Right forelimb (tissue), 1 donor: ENCODE results near the gene ERCC3.
"Not testable (repeated sequence)": the region's sequence is repeated elsewhere in the genome, so short reads cannot be mapped to it uniquely, and the experiment has no call there.

Experiments
- DNase-seq: peaks from one replicate; pipeline ENCODE4 v3.0.0-alpha.2; 2018

Gene ERCC3

DNA sequence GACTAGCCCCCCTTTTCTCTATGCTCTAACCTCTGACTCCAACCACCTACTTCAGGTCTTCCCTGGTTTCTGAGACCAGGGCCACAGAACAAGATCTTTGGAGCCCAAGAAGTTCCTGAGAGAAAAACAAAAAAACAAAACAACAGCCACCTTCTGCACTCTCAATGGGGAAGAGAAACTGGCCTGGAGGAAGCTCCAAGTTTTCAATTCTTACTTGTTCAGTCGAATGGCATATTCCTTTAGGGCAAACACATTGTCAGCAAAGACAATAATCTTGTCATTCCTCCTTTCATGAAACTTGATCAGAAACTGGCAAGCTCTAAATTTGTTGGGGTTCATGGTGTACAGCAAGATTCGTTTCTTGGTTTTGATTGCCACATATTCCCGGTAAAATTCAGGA lies 15.0 kb downstream of the ERCC3 start:
- DNase-seq: no peak

DNA sequence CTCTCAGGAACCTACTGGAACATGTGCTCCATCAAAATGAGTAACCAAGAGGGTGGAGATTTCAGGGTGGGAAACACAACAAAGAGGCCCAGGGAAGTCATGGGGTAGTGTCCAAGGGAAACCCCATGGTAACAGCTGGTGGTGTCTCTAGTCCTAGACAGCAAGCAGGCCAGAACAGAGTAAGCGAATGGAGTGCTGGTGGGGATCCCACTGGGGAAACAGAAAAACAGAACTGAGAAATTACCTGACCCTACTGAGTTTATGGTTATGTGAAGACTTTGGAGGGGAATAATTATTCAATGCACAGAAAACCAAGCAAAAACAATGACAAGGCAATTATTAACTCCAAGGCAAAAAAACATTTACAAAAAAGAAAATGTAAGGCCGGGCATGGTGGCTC lies 16.9 kb downstream of the ERCC3 start:
- DNase-seq: no peak

- DNase-seq: no peak
Measured at GRCh38 chr2:127275789-127276188, 18.2 kb downstream of the ERCC3 start.

DNA sequence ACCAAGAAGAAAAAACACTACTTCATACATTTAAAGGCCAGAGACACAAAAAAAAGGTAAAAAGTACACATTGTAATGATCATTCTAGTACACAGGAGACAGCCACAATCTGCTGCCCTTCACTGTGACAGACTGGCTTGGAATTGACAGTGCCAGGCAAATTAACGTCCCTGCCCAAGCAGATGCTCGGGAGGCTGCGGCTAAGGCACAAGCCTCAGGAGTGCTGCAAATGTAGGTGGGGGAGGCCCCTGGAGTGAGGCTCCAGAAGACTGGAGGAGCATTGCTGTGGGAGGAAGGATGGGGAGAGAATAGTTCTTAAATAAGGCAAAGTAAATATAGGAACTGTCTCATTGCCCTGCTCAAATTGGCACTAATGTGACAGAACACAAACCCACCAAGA lies 18.6 kb downstream of the ERCC3 start:
- DNase-seq: no peak

GRCh38 chr2:127270663-127271062 lies 23.3 kb downstream of the ERCC3 start:
- DNase-seq: no peak

DNA sequence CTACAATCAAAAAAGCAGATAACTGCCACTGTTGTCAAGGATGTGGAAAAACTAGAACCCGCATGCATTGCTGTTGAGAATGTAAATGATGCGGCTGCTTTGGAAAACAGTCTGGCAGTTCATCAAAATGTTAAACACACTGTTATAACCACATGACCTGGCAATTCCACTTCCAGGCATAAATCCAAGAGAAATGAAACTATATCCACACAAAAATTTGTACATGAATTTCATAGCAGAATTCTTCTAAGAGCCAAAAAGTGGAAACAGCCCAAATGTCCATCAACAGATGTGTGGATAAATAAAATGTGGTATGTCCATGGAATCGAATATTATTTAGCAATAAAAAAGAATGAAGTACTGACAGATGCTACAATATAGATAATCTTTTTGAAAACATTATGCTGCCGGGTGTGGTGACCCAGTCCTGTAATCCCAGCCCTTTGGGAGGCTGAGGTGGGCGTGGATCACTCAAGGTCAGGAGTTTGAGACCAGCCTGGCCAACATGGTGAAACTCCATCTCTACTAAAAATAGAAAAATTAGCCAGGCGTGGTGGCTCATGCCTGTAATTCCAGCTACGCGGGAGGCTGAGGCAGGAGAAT lies 32.0 kb downstream of the ERCC3 start:
- DNase-seq: no peak

- DNase-seq: no peak
Measured at GRCh38 chr2:127259355-127259754, 34.6 kb downstream of the ERCC3 start.

- no peak for DNase-seq
Measured at GRCh38 chr2:127256866-127257265, 37.1 kb downstream of the ERCC3 start.

DNA sequence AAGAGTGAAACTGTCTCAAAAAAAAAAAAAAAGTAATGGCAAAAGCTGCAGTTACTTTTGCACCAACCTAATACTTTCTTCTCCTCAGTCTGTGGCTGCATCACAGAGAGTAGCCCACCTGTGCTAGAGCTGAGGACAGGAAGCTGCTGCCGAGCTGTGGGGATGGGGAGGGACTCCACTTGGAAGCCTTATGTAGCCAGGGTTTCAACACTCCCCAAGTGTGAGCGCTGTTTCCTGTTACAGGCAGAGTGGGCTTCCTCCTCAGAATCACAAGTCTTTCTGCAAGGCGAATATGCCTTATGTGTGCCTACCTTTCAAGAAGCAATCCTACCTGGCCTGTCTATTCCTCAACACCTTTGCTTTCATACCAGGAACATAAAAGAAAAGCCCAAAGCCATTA lies 37.6 kb downstream of the ERCC3 start:
- DNase-seq: no peak

- no peak for DNase-seq
Measured at GRCh38 chr2:127255721-127256120, 38.2 kb downstream of the ERCC3 start.

- DNase-seq: peak; percentile 62
Measured at GRCh38 chr2:127255146-127255545, 38.8 kb downstream of the ERCC3 start.

DNA sequence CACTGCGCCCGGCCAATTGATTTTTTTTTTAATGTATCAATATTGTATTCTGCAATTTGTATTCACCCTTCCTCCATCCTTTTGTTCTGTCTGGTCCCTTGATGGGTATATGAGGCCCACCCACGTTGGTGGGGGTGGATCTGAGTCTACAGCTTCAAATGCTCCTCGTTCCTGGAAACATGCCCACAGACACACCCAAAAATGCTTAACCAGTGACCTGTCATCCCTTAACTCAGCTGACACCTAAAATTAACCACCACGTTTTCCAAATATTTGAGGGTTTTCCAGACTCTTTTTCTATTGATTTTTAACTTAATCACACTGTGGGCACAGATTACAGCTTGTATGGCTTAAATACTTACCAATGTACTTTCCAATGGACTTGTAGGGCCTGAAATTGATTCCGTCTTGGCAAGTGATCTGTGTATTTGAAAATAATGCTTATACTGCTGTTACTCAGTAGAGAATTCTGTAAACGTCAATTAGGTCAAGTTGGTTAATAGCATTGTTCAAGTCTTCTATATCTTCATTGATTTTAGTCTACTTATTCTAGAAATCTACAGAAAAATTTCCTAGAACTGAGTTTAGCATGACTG lies 39.5 kb downstream of the ERCC3 start:
- DNase-seq: no peak

DNA sequence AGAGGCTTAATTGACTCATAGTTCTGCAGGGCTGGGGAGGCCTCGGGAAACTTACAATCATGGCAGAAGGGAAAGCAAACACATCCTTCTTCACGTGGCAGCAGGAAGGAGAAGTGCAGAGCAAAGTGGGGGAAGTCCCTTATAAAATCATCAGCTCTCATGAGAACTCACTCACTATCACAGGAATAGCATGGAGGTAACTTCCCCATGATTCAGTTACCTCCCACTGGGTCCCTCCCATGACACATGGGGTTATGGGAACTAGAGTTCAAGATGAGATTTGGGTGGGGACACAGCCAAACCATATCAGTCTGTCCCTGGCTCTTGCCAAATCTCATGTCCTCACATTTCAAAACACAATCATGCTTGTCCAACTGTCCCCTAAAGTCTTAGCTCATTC lies 52.8 kb downstream of the ERCC3 start:
- not testable (repeated sequence) for DNase-seq

GRCh38 chr2:127239395-127239794 lies 54.5 kb downstream of the ERCC3 start:
- DNase-seq: no peak

- not testable (repeated sequence) for DNase-seq
Measured at GRCh38 chr2:127237768-127238167, 56.2 kb downstream of the ERCC3 start.

DNA sequence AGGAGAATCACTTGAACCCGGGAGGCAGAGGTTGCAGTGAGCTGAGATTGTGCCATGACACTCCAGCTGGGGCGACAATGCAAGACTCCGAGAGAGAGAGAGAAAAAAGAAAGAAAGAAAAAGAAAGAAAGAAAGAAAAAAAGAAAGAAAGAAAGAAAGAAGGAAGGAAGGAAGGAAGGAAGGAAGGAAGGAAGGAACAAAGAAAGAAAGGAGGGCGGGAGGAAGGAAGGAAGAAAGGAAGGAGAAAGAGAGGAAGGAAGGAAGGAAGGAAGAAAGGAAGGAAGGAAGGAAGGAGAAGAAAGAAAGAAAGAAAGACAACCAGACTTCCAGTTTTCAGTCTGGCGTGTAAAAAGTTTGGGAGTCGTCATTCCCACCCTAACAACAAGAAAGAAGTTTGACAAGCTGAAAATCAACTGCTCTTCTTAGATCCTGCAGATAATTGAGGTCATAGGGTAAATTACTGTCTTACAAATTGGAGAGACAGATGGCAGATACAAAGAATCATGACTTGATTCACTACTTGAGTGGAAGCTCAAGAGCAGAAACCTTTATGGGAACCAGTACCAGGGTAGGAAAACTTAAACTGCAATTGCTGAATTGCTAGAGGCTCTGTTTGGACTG lies 58.8 kb downstream of the ERCC3 start:
- DNase-seq: no peak

GRCh38 chr2:127233710-127234109 lies 60.2 kb downstream of the ERCC3 start:
- DNase-seq: no peak

GRCh38 chr2:127231130-127231865 lies 62.6 kb downstream of the ERCC3 start:
- no peak for DNase-seq

GRCh38 chr2:127229555-127229954 lies 64.4 kb downstream of the ERCC3 start:
- DNase-seq: no peak

- DNase-seq: no peak
Measured at GRCh38 chr2:127228102-127228501, 65.8 kb downstream of the ERCC3 start.

DNA sequence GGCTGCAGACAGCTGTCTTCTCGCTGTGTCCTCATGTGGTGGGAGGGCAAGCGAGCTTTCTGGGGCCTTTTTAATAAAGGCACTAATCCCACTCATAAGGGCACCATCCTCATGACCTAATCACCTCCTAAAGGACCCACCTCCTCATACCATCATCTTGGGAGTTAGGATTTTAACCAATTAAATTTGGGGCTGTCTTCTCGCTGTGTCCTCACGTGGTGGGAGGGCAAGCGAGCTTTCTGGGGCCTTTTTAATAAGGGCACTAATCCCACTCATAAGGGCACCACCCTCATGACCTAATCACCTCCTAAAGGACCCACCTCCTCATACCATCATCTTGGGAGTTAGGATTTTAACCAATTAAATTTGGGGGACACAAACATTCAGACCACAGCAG lies 66.7 kb downstream of the ERCC3 start:
- not testable (repeated sequence) for DNase-seq

DNA sequence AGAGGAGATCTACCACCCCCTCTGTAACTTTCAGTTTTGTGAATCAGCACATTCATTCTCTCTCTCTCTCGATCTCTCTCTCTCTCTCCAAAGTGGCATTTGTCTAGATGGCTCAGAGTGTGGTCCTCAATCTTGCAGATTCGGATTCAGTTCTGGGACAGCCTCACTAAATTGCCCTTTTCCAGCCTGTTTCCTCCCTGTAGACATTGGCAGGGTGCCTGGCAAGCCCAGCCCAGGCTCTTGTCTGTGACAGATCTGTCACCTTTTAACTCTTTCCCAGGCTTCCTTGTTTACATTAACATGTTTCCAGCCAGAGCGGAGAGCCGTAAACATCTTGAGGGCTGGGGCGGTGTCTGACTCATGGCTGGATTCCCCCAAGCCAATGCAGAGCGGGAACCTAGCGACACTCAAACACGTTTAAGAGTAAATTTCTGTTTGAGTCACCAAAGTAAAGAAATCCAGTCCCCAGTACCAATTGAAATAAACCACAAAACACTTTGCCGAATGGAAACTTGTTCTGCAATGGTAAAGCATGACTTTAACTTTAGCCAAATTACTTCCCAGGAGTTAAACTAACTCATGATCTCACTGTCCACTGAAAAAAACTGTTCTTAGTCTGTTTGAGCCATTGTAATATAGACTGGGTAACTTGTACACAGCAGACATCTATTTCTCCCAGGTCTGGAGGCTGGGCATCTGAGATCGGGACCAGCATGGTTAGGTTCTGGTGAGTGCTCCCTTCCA lies 67.3 kb downstream of the ERCC3 start:
- DNase-seq: no peak

GRCh38 chr2:127226132-127226519 lies 67.8 kb downstream of the ERCC3 start:
- no peak for DNase-seq
